ENCODE results near the gene DMXL1. TPM values are rescaled to one million over a fixed set of nuclear protein-coding genes. Genes with fewer than 3 reads are reported as not detected.

The DMXL1 gene
- total RNA-seq, 2 experiments from 2014 or later = 31.5 to 33.0 TPM

DNA sequence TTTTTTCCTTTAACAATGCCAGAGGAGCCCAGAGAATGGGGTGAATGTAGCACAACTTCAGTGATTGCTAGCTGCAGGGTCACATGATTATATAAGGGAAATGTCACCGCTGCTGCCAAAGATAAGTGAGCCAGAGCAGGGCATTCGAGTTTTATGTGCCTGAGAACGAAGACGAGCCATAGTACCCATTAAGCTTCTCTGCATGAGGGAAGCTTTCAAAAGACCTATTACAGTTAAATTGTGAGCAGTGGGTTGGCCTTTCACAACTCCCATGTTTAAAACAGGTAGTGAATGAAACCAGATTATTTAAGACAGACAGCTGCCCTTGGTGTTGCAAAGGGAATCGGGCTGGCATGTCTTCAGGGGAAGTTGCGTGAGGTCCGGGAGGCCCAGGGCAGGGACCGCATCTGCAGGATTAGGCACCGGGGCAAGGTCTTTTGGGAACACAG, 202.5 kb downstream of the DMXL1 start:
- no peaks in the 10 kb centered on the region for H3K27me3 Mint-ChIP-seq
- H3K36me3 Mint-ChIP-seq (ENCODE audit: low read depth) = peaks cover 49% of the 10 kb centered on the region
- peak overlapping the region; percentile 71 for H3K4me3 Mint-ChIP-seq
- H3K27ac Mint-ChIP-seq = peak overlapping the region; percentile 89
- peaks cover 76% of the 10 kb centered on the region for H3K4me1 Mint-ChIP-seq
- CTCF ChIA-PET = interaction anchor here (0.8 to 2.4 kb wide), 11 partner anchors 11 to 139 kb away, joined by 3 to 8 read pairs (median 4); no protein-coding TSS in a partner anchor
- H3K9me3 Mint-ChIP-seq = no peaks in the 10 kb centered on the region
- POLR2A ChIA-PET = interaction anchor here (0.7 to 14.5 kb wide), 13 partner anchors 10 to 203 kb away, joined by 3 to 391 read pairs (median 6); partner anchors contain the start of genes DMXL1 and TNFAIP8
- DNase-seq = no peak

DNA sequence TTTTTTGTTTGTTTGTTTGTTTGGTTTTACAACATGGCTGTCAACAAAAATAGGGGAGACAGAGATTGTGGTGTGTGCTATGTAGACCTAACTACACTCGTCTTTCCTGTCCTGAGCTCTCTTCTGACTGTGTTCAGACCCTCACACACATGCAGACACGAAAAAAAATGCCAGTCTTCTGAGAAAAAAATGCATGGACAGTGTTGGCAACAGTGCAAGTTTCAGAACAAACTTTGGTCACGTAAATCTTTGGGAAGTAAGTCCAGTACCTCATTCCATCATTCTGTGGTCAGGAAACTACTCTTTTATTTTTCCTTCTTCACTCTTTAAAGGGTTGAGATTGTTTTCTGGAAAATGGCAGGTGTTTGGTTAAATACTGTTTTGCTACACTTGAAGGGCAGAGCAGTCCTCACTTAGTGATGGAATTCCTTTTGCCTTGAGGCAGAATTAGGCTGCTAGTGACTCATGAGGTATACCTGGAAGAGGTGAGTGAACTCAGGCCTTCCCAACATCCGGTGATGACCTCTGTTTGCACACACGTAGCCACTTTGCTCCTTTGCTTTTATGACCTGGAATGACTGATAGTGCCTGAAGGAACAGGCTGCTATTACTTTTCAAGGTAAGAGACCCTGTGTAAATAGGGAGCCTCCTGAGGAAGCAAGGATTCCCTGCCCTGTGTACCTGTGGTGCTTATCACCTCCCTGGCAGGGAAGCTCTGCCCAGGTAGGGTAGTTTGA, 203.3 kb downstream of the DMXL1 start:
- H3K27me3 Mint-ChIP-seq = no peaks in the 10 kb centered on the region
- H3K4me1 Mint-ChIP-seq = peaks cover 84% of the 10 kb centered on the region
- ChIA-PET CTCF (interaction anchor here (0.7 to 2.4 kb wide), 15 partner anchors 14 to 138 kb away, joined by 3 to 12 read pairs (median 4); no protein-coding TSS in a partner anchor), POLR2A (interaction anchor here (0.7 to 14.5 kb wide), 16 partner anchors 9 to 203 kb away, joined by 3 to 391 read pairs (median 6); partner anchors contain the start of genes DMXL1 and TNFAIP8)
- H3K4me3 Mint-ChIP-seq = peak overlapping the region; percentile 71
- peaks cover 50% of the 10 kb centered on the region for H3K36me3 Mint-ChIP-seq (ENCODE audit: low read depth)
- H3K27ac Mint-ChIP-seq = peak overlapping the region; percentile 89
- no peaks in the 10 kb centered on the region for H3K9me3 Mint-ChIP-seq
- no peak for DNase-seq

DNA sequence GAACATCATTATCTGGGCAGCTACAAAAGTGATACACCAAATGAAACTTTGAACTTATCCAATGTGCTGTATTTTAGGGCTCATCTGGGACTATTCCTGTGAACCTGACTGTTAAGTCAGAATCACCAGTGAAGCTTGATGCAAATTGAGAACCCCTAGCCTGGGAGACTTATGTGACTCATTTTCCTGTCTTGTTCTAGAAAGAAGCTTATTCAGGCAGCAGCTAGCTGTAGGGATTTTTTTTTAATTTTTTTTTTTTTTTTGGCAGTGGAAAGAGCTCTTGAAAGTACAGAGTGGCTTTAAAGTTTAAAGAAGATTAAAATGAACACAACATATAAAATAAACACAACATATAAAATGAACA, 203.9 kb downstream of the DMXL1 start:
- H3K27me3 Mint-ChIP-seq = no peaks in the 10 kb centered on the region
- ChIA-PET CTCF (interaction anchor here (0.7 to 1.3 kb wide), 8 partner anchors 13 to 137 kb away, joined by 3 to 12 read pairs (median 3); no protein-coding TSS in a partner anchor), POLR2A (interaction anchor here (0.7 to 14.5 kb wide), 9 partner anchors 9 to 93 kb away, joined by 3 to 391 read pairs (median 6); partner anchors contain the start of gene TNFAIP8)
- peak overlapping the region; percentile 71 for H3K4me3 Mint-ChIP-seq
- peaks cover 48% of the 10 kb centered on the region for H3K36me3 Mint-ChIP-seq (ENCODE audit: low read depth)
- DNase-seq = no peak
- no peaks in the 10 kb centered on the region for H3K9me3 Mint-ChIP-seq
- peak overlapping the region; percentile 89 for H3K27ac Mint-ChIP-seq
- H3K4me1 Mint-ChIP-seq = peaks cover 89% of the 10 kb centered on the region

DNA sequence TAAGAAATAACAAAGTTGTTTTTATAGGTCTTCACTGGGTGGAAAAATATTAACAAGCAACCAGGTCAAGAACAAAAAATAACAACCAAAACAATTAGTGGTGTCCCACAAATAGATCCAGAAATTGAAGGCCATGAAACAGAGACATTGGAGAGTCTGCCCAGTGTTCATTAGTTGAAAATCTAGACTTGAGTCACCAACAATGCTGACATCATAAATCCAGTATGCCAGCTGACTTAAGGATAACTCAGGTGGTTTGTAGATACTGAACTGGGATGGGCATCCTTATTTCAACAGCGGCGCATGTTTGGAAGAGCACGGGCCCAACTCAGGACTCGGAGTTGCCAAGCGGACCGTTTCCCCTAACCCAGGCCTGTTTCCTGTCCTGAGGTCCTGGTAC, 204.3 kb downstream of the DMXL1 start:
- H3K27me3 Mint-ChIP-seq = no peaks in the 10 kb centered on the region
- DNase-seq = no peak
- POLR2A ChIA-PET = interaction anchor here (0.7 to 14.5 kb wide), 8 partner anchors 14 to 92 kb away, joined by 3 to 391 read pairs (median 41); partner anchors contain the start of gene TNFAIP8

DNA sequence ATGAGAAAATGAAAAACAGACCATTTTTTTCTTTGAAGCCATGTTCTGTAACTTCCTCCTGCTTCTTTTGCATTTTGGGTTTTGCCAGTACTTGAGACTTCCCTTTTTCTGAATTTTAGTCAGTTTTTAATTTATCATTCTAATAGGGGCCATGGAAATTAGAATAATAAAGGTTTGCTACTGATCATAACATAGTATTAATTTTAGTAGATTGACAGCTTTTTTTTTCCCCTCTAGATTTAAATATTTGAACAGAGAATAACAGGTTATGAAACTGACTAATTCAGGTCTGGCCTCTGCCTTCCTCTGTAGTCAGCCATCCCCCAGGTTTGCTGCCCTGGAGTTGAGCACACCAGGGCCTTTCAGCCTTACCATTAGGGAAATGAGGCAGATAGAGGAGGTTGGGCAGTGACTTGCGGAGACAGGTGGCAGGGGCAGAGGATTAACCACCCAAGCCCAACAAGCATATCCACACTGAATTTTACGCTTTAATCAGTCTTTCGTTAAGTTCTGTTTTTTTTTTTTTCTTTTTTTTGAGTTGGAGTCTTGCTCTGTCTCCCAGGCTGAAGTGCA, 204.8 kb downstream of the DMXL1 start:
- peaks cover 48% of the 10 kb centered on the region for H3K36me3 Mint-ChIP-seq (ENCODE audit: low read depth)
- CTCF ChIA-PET = no interaction called here

More for the DNA sequence above, 204.3 kb downstream of the DMXL1 start:
- Mint-ChIP-seq H3K4me1 (peaks cover 93% of the 10 kb centered on the region), H3K36me3 (ENCODE audit: low read depth) (peaks cover 47% of the 10 kb centered on the region), H3K9me3 (no peaks in the 10 kb centered on the region), H3K27ac (peak overlapping the region; percentile 89), H3K4me3 (peak overlapping the region; percentile 71)
- CTCF ChIA-PET = interaction anchor here (0.7 to 1.3 kb wide), 7 partner anchors 13 to 136 kb away, joined by 3 to 12 read pairs (median 3); no protein-coding TSS in a partner anchor

DNA sequence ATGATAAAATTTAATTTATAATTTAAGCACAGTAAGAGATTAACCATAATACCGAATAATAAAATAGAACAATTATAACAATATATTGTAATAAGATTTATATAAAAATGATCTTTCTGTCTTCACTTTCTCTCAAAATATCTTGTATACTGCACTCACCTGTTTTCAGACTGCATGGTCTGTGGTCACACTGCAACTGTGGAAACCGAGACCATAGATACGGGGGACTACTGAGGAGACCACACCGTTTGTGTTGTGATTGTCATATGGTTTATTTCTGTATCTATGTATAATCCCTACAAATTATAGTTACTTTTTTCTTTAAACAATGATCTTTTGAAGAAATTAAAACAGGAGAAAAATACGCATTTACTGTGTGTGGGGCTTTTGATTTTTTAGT, 206.1 kb downstream of the DMXL1 start:
- H3K9me3 Mint-ChIP-seq = no peaks in the 10 kb centered on the region

More for the DNA sequence above, 204.8 kb downstream of the DMXL1 start:
- Mint-ChIP-seq H3K27me3 (no peaks in the 10 kb centered on the region), H3K9me3 (no peaks in the 10 kb centered on the region), H3K4me1 (peaks cover 96% of the 10 kb centered on the region), H3K27ac (peak overlapping the region; percentile 89), H3K4me3 (no peak overlapping the region)
- DNase-seq = no peak
- POLR2A ChIA-PET = interaction anchor here (8.4 to 14.5 kb wide), 4 partner anchors 13 to 80 kb away, joined by 76 to 391 read pairs (median 199); partner anchors contain the start of gene TNFAIP8

DNA sequence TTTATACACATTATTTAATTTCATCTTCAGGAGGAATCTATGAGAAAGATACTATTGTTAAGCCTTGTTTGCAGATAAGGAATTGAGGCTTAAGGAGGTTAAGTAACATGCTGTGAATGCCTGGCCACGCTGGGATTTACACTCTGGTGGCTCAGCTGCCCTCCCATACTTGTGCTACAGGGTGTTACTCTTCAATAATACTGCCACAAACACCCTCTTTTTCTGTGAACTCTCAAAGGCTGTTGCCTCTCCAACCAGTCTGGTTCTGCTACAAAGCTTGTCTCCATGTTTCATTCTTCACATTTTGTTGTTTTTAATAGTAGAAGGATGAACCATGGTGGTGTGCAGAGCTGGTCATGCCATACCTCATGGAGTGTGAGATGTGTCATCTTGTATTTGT, 208.2 kb downstream of the DMXL1 start:
- DNase-seq = no peak
- Mint-ChIP-seq H3K4me1 (peaks cover 96% of the 10 kb centered on the region), H3K4me3 (no peak overlapping the region), H3K27ac (peak overlapping the region; percentile 18), H3K36me3 (ENCODE audit: low read depth) (peaks cover 65% of the 10 kb centered on the region), H3K9me3 (no peaks in the 10 kb centered on the region), H3K27me3 (no peaks in the 10 kb centered on the region)
- ChIA-PET POLR2A (interaction anchor here (1.3 to 14.5 kb wide), 4 partner anchors 9 to 208 kb away, joined by 4 to 391 read pairs (median 14); partner anchors contain the start of gene DMXL1), CTCF (interaction anchor here (1.3 to 2.1 kb wide), 2 partner anchors 29 to 133 kb away, joined by 3 to 4 read pairs; no protein-coding TSS in a partner anchor)

More for the DNA sequence above, 206.1 kb downstream of the DMXL1 start:
- no peaks in the 10 kb centered on the region for H3K27me3 Mint-ChIP-seq
- DNase-seq = no peak
- no peak overlapping the region for H3K4me3 Mint-ChIP-seq
- H3K4me1 Mint-ChIP-seq = peaks cover 96% of the 10 kb centered on the region
- peak overlapping the region; percentile 81 for H3K27ac Mint-ChIP-seq
- peaks cover 57% of the 10 kb centered on the region for H3K36me3 Mint-ChIP-seq (ENCODE audit: low read depth)
- CTCF ChIA-PET = interaction anchor here (1.2 to 2.1 kb wide), 4 partner anchors 9 to 289 kb away, joined by 3 to 5 read pairs (median 4); partner anchors contain the start of gene DTWD2
- POLR2A ChIA-PET = interaction anchor here (1.1 to 14.5 kb wide), 7 partner anchors 9 to 90 kb away, joined by 4 to 391 read pairs (median 4); no protein-coding TSS in a partner anchor

DNA sequence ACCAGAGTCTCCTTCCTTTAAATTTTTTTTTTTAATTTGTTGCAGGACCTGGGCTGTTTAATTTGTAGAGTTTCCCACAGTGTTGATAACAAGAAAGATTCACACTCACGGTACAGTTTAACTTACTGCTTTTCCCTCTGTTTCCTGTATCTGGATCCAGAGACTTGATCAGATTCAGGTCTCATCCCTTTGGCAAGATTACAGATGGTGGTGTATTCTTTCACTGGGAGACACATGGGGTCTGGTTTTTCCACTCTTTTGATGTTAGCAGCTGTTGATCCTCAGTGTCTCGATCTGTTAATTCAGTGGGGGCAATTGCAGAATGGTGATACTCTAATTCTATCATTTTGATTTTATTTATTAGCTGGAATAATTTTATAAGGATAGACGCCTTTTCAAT, 209.5 kb downstream of the DMXL1 start:
- no peaks in the 10 kb centered on the region for H3K9me3 Mint-ChIP-seq
- H3K4me3 Mint-ChIP-seq = no peak overlapping the region
- no peaks in the 10 kb centered on the region for H3K27me3 Mint-ChIP-seq
- H3K27ac Mint-ChIP-seq = no peak overlapping the region
- peaks cover 66% of the 10 kb centered on the region for H3K36me3 Mint-ChIP-seq (ENCODE audit: low read depth)
- H3K4me1 Mint-ChIP-seq = peaks cover 96% of the 10 kb centered on the region
- DNase-seq = no peak
- POLR2A ChIA-PET = interaction anchor here (1.5 kb wide), 1 partner anchor 12 kb away, joined by 5 read pairs; no protein-coding TSS in a partner anchor
- CTCF ChIA-PET = interaction anchor here (0.9 to 1.4 kb wide), 2 partner anchors 9 to 10 kb away, joined by 4 read pairs; no protein-coding TSS in a partner anchor

DNA sequence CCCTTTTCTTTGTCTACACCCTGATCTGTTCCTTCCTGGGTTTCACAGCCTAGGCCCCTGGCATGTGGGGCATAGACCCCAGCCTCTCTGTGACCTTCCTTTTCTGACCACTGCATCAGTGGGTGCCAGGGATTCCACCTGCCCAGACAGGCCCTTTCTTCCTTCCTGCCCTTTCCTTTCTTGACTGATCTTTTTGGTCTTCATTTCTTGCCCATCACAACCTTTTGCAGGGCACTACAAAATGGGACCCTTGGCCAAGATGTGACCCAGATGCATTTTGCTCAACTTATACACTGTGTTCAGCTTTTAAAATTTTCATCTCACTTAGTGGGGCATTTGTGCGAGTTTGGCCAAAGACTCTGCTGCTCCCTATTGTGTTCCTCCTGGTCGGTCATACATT, 211.7 kb downstream of the DMXL1 start:
- no peak for DNase-seq
- ChIA-PET POLR2A (interaction anchor here (1.0 to 10.2 kb wide), 3 partner anchors 13 to 20 kb away, joined by 4 to 98 read pairs (median 8); no protein-coding TSS in a partner anchor), CTCF (interaction anchor here (0.6 kb wide), 1 partner anchor 25 kb away, joined by 3 read pairs; no protein-coding TSS in a partner anchor)
- Mint-ChIP-seq H3K9me3 (no peaks in the 10 kb centered on the region), H3K27ac (peak overlapping the region; percentile 24), H3K4me1 (peaks cover 98% of the 10 kb centered on the region), H3K4me3 (no peak overlapping the region), H3K36me3 (ENCODE audit: low read depth) (peaks cover 62% of the 10 kb centered on the region), H3K27me3 (no peaks in the 10 kb centered on the region)

DNA sequence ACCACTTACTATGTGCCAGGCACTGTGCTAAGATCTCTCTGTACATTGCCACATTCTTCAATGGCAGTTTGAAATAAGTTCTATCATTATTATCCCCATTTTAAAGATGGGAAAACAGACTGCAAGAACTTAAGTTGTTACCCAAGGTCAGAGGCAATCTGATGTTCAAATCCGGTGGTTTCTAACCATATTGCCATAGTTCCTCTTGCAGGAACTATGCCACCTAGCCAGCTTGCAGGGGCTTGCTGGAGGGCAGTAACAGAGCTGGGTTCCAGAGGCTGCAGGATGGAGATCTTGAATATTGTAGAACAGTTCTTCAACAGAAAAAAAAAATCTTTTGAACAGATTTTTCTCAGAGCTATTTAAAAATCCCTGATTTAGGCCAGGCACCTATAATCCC, 213.1 kb downstream of the DMXL1 start:
- Mint-ChIP-seq H3K4me3 (no peak overlapping the region), H3K4me1 (peaks cover 97% of the 10 kb centered on the region), H3K27me3 (no peaks in the 10 kb centered on the region), H3K27ac (peak overlapping the region; percentile 71), H3K9me3 (no peaks in the 10 kb centered on the region), H3K36me3 (ENCODE audit: low read depth) (peaks cover 62% of the 10 kb centered on the region)
- ChIA-PET POLR2A (interaction anchor here (1.4 to 10.2 kb wide), 3 partner anchors 10 to 19 kb away, joined by 6 to 98 read pairs (median 8); no protein-coding TSS in a partner anchor), CTCF (interaction anchor here (0.7 to 3.0 kb wide), 5 partner anchors 11 to 296 kb away, joined by 3 to 9 read pairs (median 3); partner anchors contain the start of gene DTWD2)
- DNase-seq = no peak

DNA sequence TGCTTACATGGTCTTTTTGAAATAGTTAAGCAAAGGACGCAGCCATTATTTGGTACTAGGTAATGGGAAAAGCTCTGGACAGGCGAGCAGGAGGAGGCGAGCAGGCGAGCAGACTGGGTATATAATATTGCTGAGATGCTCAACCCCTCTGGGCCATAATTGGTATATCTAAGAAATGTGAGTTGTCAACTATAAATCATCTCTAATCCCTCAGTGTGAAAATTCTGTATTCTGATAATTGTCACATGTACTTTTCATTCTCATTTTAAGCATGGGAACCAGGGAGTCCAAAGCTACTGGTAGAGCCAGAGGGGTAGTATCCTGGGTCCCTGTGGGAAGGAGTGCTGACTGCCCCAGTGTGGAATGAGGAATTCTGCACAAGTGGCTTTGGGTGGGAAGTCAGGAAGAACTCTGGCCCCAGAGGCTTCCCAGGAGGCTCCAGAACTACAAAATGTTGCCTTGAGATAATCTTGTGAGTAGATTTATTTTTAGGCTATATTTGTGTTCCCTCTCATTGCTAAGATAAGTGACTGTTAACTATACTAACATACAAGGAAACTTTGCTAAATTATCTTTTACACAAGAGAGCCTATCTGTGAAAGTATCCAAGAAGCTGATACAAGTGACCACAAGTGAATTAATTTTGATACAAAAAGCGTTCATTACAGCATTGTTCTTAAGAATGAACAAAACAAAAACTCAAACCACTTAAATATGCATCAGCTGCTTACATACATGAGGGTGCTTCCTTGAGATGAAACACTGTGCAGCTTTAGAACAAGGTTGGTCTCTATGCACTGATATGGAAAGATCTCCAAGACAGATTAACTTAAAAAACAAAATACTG, 214.4 kb downstream of the DMXL1 start:
- DNase-seq = no peak
- Mint-ChIP-seq H3K36me3 (ENCODE audit: low read depth) (peaks cover 65% of the 10 kb centered on the region), H3K27ac (peak overlapping the region; percentile 92), H3K4me1 (peaks cover 98% of the 10 kb centered on the region), H3K9me3 (peaks cover under 1% of the 10 kb centered on the region), H3K4me3 (no peak overlapping the region), H3K27me3 (no peaks in the 10 kb centered on the region)
- POLR2A ChIA-PET = interaction anchor here (0.6 to 10.2 kb wide), 4 partner anchors 14 to 72 kb away, joined by 3 to 128 read pairs (median 50); no protein-coding TSS in a partner anchor
- CTCF ChIA-PET = interaction anchor here (3.0 kb wide), 1 partner anchor 30 kb away, joined by 9 read pairs; no protein-coding TSS in a partner anchor

Data from activated CD4-positive, alpha-beta memory T cell treated with anti-CD3 and anti-CD28 coated beads, Interleukin-2, amount 10 ng/mL, durations not matched to agents 7 days and 5 days (primary cell).